Stimulated activated memory B cell treated with anti-CD40 and anti-IgM and Interleukin-4, amounts not matched to agents 10 μg/mL and 1 μg/mL and 100 μg/mL, for 72 hours (primary cell): ENCODE data around the gene FARP2.
A peak's percentile ranks its signal among the peaks of the same experiment; 100 is the strongest.

Experiments used
- ATAC-seq: fragments of 150-1000 bp; cut with Tn5 transposase; 2 replicates; pipeline ENCODE4 v1.10.0; 2021
- H3K27ac Mint-ChIP-seq: one replicate; pipeline ENCODE4 v1.8.0; 2022; ENCODE audit warnings: mild to moderate bottlenecking, mixed read lengths
- H3K27me3 Mint-ChIP-seq: one replicate; pipeline ENCODE4 v1.8.0; 2022; ENCODE audit warnings: mixed read lengths
- H3K36me3 Mint-ChIP-seq: one replicate; pipeline ENCODE4 v1.8.0; 2022; ENCODE audit warnings: mixed read lengths
- H3K4me1 Mint-ChIP-seq: one replicate; pipeline ENCODE4 v1.8.0; 2022; ENCODE audit warnings: mixed read lengths
- H3K4me3 Mint-ChIP-seq: one replicate; pipeline ENCODE4 v1.8.0; 2022; ENCODE audit warnings: mild to moderate bottlenecking, moderate library complexity, mixed read lengths
- H3K9me3 Mint-ChIP-seq: one replicate; pipeline ENCODE4 v1.8.0; 2022; ENCODE audit warnings: mixed read lengths

Gene FARP2

DNA sequence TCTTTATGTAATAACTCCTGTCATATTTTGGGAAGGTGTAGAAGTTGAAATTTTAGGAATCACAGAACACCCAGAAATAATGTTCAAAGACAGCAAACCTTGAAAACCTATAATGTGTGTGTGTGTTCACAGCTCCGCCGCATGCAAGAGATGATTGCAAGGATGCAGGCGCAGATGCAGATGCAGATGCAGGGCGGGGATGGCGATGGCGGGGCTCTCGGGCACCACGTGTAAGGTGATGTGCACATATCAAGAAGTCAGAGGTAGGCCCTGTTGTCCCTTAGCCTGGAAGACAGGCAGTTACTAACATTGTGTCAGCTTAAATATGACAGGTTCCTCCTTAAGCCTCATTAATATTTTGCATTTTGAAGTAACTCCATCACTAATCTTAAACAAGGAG lies 6.1 kb upstream of the FARP2 start:
- Mint-ChIP-seq H3K27ac (no peak overlapping the region), H3K36me3 (peaks cover 54% of the 10 kb centered on the region), H3K4me3 (no peak overlapping the region), H3K9me3 (no peaks in the 10 kb centered on the region), H3K4me1 (peaks cover 6% of the 10 kb centered on the region), H3K27me3 (no peaks in the 10 kb centered on the region)
- ATAC-seq, result no peak

GRCh38 chr2:241350530-241350877 lies 5.6 kb upstream of the FARP2 start:
- H3K9me3 Mint-ChIP-seq, result no peaks in the 10 kb centered on the region
- ATAC-seq, result no peak
- H3K36me3 Mint-ChIP-seq, result peaks cover 55% of the 10 kb centered on the region
- H3K27me3 Mint-ChIP-seq, result no peaks in the 10 kb centered on the region
- H3K4me1 Mint-ChIP-seq, result peaks cover 9% of the 10 kb centered on the region
- peak overlapping the region; percentile 48 for H3K27ac Mint-ChIP-seq
- no peak overlapping the region for H3K4me3 Mint-ChIP-seq

DNA sequence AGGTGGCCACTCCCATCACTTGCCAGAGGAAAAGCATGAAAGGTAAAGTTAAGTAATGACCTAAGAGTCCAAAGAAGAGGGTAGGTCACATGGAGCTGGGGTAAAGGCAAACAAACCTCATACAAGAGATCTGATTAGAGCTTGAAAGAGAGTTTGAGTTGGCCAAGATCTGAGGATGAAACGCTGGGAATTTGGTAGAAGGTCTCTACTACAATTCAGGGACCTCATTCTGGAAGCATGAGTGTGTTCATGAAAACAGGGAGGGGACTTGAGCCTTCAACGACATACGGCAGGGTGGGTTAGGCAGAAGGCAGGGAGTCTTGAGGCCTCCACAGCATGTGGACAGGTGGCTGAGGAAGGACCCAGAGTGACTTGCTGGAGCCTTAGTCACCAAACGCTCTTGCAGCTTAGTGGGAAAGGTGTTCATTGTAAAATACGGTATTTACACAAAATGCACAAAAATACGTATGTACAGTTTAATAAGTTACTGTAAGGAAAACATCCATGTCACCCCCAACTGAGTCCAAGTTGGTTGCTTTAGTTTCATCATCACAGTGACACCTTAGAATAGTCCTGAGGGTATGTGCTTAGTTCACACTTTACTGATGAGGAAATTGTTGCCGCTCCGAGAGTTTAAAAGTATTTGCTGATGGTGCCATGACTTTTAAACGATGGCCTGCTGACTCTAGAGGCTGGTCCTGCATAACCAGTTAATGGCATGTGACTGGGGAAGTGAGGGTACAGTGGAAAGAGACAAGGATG lies 5.0 kb upstream of the FARP2 start:
- Mint-ChIP-seq H3K36me3 (peaks cover 50% of the 10 kb centered on the region), H3K4me3 (no peak overlapping the region), H3K27ac (peak overlapping the region; percentile 48), H3K9me3 (no peaks in the 10 kb centered on the region), H3K27me3 (no peaks in the 10 kb centered on the region), H3K4me1 (peaks cover 9% of the 10 kb centered on the region)
- no peak for ATAC-seq

DNA sequence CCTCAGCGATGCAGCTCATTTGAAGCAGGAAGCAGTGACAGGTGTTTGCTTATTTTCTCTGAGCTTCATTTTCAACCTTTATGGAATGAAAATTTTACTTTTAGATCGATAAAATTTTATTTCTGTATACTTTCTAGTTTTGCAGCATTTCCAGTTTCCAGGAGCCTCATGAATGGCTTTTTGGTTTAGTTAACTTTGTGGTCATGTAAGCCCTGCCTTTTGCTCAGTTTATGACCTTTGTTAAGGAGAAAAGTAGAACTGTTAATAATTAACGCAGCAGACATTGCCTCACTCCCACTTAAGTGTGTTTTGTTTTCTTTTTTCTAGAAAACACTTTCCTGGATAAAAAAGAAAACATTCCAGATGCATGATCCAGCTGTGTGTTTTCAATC lies 4.4 kb upstream of the FARP2 start:
- no peaks in the 10 kb centered on the region for H3K27me3 Mint-ChIP-seq

GRCh38 chr2:241352227-241352626 lies 3.9 kb upstream of the FARP2 start:
- H3K36me3 Mint-ChIP-seq, result peaks cover 47% of the 10 kb centered on the region
- peaks cover 14% of the 10 kb centered on the region for H3K4me1 Mint-ChIP-seq
- H3K9me3 Mint-ChIP-seq, result no peaks in the 10 kb centered on the region
- H3K4me3 Mint-ChIP-seq, result no peak overlapping the region
- H3K27me3 Mint-ChIP-seq, result no peaks in the 10 kb centered on the region
- ATAC-seq, result no peak
- H3K27ac Mint-ChIP-seq, result no peak overlapping the region

More for the DNA sequence above, 4.4 kb upstream of the FARP2 start:
- Mint-ChIP-seq H3K4me3 (no peak overlapping the region), H3K36me3 (peaks cover 47% of the 10 kb centered on the region), H3K9me3 (no peaks in the 10 kb centered on the region), H3K27ac (no peak overlapping the region), H3K4me1 (peaks cover 9% of the 10 kb centered on the region)
- ATAC-seq, result no peak

- H3K4me3 Mint-ChIP-seq, result no peak overlapping the region
- no peak overlapping the region for H3K27ac Mint-ChIP-seq
- H3K4me1 Mint-ChIP-seq, result peaks cover 41% of the 10 kb centered on the region
- H3K27me3 Mint-ChIP-seq, result no peaks in the 10 kb centered on the region
- peaks cover 35% of the 10 kb centered on the region for H3K36me3 Mint-ChIP-seq
- peak; percentile 46 for ATAC-seq
- no peaks in the 10 kb centered on the region for H3K9me3 Mint-ChIP-seq
Observed at GRCh38 chr2:241354668-241355658, 1.1 kb upstream of the FARP2 start.

DNA sequence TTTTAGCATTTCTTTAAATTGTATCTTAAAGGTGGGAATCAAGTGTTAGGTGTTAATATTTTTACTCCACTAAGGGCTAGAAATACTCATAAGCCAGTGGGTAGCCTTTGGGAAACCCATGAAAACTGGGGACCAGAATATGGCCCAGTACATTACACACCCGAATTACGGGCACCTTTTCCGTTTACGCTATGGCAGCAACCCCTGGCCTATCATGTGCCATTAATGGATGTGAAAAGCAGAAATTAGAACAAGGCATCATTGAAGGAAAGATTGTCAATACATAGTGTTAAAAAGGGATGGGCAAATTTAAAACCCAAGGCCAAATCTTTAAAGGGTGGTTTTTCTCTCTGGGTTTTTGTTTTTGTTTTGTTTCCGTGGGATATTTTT lies 781 bp downstream of the FARP2 start:
- no peaks in the 10 kb centered on the region for H3K27me3 Mint-ChIP-seq
- no peak for ATAC-seq
- peaks cover 54% of the 10 kb centered on the region for H3K4me1 Mint-ChIP-seq
- H3K36me3 Mint-ChIP-seq, result peaks cover 19% of the 10 kb centered on the region
- peak overlapping the region; percentile 68 for H3K27ac Mint-ChIP-seq
- peak overlapping the region; percentile 72 for H3K4me3 Mint-ChIP-seq
- H3K9me3 Mint-ChIP-seq, result no peaks in the 10 kb centered on the region

DNA sequence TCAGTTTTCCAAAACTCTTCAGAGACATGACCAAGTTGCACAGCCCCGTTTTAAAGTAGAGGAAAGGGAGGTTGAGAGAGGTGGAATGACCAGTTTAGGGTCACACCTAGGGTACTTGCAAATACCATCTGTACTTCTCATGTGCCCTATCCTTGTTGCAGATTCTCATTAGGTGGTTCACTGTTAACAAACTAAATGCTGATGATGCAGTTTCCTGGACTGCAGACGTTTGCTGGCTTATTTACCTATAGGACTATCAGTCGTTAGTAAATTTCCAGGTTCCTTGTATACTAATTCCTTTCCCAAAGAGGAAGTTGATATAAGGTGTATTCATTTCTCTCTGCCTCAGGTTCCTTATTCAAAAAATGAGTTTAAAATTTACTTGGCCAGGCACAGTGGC lies 1.4 kb downstream of the FARP2 start:
- Mint-ChIP-seq H3K27me3 (no peaks in the 10 kb centered on the region), H3K9me3 (no peaks in the 10 kb centered on the region), H3K27ac (peak overlapping the region; percentile 68)

GRCh38 chr2:241358470-241358869 lies 2.4 kb downstream of the FARP2 start:
- Mint-ChIP-seq H3K36me3 (peaks cover 7% of the 10 kb centered on the region), H3K27me3 (no peaks in the 10 kb centered on the region), H3K4me3 (peak overlapping the region; percentile 36), H3K9me3 (no peaks in the 10 kb centered on the region), H3K4me1 (peaks cover 70% of the 10 kb centered on the region), H3K27ac (peak overlapping the region; percentile 68)
- peak; percentile 64 for ATAC-seq

More for the DNA sequence above, 1.4 kb downstream of the FARP2 start:
- Mint-ChIP-seq H3K4me3 (peak overlapping the region; percentile 72), H3K4me1 (peaks cover 60% of the 10 kb centered on the region), H3K36me3 (peaks cover 14% of the 10 kb centered on the region)
- ATAC-seq, result no peak

DNA sequence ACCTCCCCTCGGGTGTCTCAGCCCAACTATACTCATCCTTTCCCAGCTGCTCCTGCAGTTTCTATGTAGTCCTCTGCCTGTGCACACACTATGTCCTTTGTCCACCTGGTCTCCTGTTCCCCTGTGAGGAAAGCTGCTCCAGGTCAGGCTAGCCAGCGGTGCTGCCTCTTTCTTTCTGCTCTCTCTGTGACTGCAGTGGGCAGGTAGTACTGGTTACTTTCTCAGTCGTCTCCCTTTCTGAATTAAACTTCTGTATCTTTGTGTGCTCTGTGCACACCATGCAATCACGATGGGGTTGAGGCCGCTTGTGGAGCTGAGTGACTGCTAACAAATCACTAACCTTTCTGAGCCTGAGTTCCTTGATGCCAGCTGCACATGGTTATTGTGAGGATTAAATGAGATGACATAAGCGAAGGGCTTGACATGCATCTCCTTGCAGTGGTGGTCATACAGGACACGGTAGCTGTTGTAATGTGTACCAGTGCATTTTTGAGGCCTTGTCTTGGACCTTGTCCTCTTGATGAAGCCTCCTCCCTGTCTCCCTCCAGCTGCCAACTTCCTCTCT lies 3.5 kb downstream of the FARP2 start:
- peaks cover 4% of the 10 kb centered on the region for H3K36me3 Mint-ChIP-seq
- no peak for ATAC-seq
- peak overlapping the region; percentile 12 for H3K4me3 Mint-ChIP-seq
- H3K27ac Mint-ChIP-seq, result peak overlapping the region; percentile 68
- peaks cover 72% of the 10 kb centered on the region for H3K4me1 Mint-ChIP-seq
- H3K9me3 Mint-ChIP-seq, result no peaks in the 10 kb centered on the region
- no peaks in the 10 kb centered on the region for H3K27me3 Mint-ChIP-seq

- H3K36me3 Mint-ChIP-seq, result peaks cover 8% of the 10 kb centered on the region
- H3K27ac Mint-ChIP-seq, result no peak overlapping the region
- peaks cover 73% of the 10 kb centered on the region for H3K4me1 Mint-ChIP-seq
- no peaks in the 10 kb centered on the region for H3K27me3 Mint-ChIP-seq
- H3K4me3 Mint-ChIP-seq, result no peak overlapping the region
- no peak for ATAC-seq
- H3K9me3 Mint-ChIP-seq, result no peaks in the 10 kb centered on the region
Observed at GRCh38 chr2:241363426-241363825, 7.3 kb downstream of the FARP2 start.

DNA sequence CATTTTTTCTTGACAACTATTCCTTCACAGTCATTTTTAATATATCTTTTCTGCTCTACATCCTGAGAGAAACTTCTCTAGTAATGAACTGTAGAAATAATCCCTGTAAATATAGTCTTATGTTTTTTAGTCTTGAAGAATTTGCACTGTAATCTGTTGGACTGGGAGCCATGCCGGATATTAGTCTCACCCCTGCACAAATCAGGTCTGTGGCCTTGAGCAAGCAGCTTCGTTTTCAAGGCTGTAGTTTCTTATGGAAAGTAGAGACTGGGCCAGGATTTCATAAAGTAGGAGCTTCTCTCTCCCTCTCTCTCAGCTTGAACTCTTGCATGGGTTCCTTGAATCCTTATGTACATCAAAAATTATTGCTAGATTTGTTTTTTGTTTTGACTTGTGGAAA lies 8.7 kb downstream of the FARP2 start:
- no peak overlapping the region for H3K4me3 Mint-ChIP-seq
- H3K27me3 Mint-ChIP-seq, result no peaks in the 10 kb centered on the region
- no peaks in the 10 kb centered on the region for H3K9me3 Mint-ChIP-seq
- peaks cover 8% of the 10 kb centered on the region for H3K36me3 Mint-ChIP-seq
- H3K27ac Mint-ChIP-seq, result peak overlapping the region; percentile 6
- peaks cover 68% of the 10 kb centered on the region for H3K4me1 Mint-ChIP-seq
- ATAC-seq, result no peak

DNA sequence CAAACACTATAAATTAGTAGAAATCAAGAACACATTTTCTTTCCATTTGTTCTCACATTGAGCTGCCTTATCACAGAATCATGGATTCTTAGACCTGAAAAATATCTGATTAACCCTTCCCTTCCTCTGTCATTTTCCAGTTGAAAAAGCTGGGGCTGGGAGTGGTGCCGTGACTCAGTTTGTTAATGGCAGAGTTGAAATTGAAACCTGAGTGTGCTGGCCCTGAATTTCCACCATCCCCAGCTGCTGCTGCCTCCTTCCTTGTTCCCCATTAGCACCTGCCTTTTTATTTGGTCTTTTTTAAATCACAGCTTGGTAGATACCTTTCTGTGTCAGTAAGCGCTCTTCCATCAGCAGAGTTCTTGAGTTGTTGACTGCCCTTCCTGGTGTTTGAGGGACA lies 10.6 kb downstream of the FARP2 start:
- Mint-ChIP-seq H3K4me3 (peak overlapping the region; percentile 14), H3K27me3 (no peaks in the 10 kb centered on the region), H3K4me1 (peaks cover 62% of the 10 kb centered on the region), H3K9me3 (no peaks in the 10 kb centered on the region), H3K36me3 (peaks cover 18% of the 10 kb centered on the region), H3K27ac (peak overlapping the region; percentile 63)
- no peak for ATAC-seq

- no peak for ATAC-seq
- no peaks in the 10 kb centered on the region for H3K27me3 Mint-ChIP-seq
Observed at GRCh38 chr2:241368643-241369042, 12.6 kb downstream of the FARP2 start.

DNA sequence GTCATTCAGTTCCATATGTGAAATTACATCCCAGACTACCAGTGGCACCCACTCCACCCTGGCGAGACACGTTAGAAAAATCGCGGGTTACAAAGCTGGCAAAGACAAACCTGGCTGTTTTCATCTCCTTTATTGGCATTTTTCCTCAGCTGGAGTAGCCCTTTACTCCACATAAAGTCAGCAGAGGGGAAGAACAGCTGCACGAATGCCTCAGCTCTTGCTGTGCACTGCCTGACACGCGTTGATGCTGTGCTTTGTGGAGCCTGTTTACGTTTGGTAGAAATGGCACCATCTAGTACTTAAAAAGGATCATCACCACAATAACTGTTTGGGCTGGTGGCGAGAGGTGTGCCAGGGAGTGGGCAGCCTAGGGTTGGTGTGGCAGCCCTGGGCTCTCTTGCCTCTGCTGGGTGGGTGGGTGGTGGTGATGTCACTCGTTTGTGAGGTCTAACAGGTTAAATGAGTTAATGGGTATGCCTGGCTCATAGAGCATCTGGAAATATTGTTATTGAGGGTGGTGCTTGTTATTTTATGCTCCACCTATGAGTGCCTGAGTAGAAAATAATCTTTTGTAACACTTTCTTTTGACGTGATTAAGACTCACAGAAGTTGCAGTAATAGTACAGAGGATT lies 16.4 kb downstream of the FARP2 start:
- Mint-ChIP-seq H3K27me3 (no peaks in the 10 kb centered on the region), H3K27ac (peak overlapping the region; percentile 84), H3K4me1 (peaks cover 54% of the 10 kb centered on the region), H3K4me3 (no peak overlapping the region), H3K9me3 (no peaks in the 10 kb centered on the region), H3K36me3 (peaks cover 28% of the 10 kb centered on the region)
- ATAC-seq, result no peak

More at GRCh38 chr2:241368643-241369042, 12.6 kb downstream of the FARP2 start:
- H3K4me1 Mint-ChIP-seq, result peaks cover 56% of the 10 kb centered on the region
- H3K36me3 Mint-ChIP-seq, result peaks cover 28% of the 10 kb centered on the region
- H3K27ac Mint-ChIP-seq, result peak overlapping the region; percentile 40
- H3K9me3 Mint-ChIP-seq, result no peaks in the 10 kb centered on the region
- H3K4me3 Mint-ChIP-seq, result no peak overlapping the region
